Measurements from ENCODE around the gene RBPJ. TPM values are rescaled to one million over a fixed set of nuclear protein-coding genes. Genes with fewer than 3 reads are reported as not detected.

Gene RBPJ
- polyA plus RNA-seq, 4 donors = 13.0 to 50.6 (median 17.8) TPM

GRCh38 chr4:26412381-26413372 lies 91.9 kb downstream of the RBPJ start:
- H3K27ac ChIP-seq (ENCODE audit: low read depth in 1 of 3, low read length in 2 of 3) = no peak overlapping the region
- no peak for DNase-seq
- H3K4me1 ChIP-seq (ENCODE audit: control insufficient read depth in 3 of 3, insufficient read depth in 2 of 3, low read depth in 1 of 3, low read length in 2 of 3) = no peaks in the 10 kb centered on the region
- no peak overlapping the region for H3K4me3 ChIP-seq (ENCODE audit: low read depth in 1 of 3, low read length in 3 of 3)
- no peaks in the 10 kb centered on the region for H3K27me3 ChIP-seq (ENCODE audit: control insufficient read depth in 3 of 3, insufficient read depth in 3 of 3, low read length in 3 of 3)
- no peak for FAIRE-seq
- 65 to 88% (median 85%) methylated on average over 7 of the region's 7 CpGs for WGBS, 3 donors
- H3K9me3 ChIP-seq (ENCODE audit: control insufficient read depth in 2 of 2, insufficient read depth in 1 of 2, low read depth in 1 of 2, low read length in 1 of 2) = no peaks in the 10 kb centered on the region
- peaks cover 2 to 28% (median 3%) of the 10 kb centered on the region in 3 donors for H3K36me3 ChIP-seq (ENCODE audit: control insufficient read depth in 3 of 3, insufficient read depth in 2 of 3, low read depth in 1 of 3, low read length in 3 of 3)

GRCh38 chr4:26413582-26413981 lies 92.8 kb downstream of the RBPJ start:
- Histone ChIP-seq H3K9me3 (ENCODE audit: control insufficient read depth in 2 of 2, insufficient read depth in 1 of 2, low read depth in 1 of 2, low read length in 1 of 2) (no peaks in the 10 kb centered on the region), H3K4me3 (ENCODE audit: low read depth in 1 of 3, low read length in 3 of 3) (no peak overlapping the region), H3K27me3 (ENCODE audit: control insufficient read depth in 3 of 3, insufficient read depth in 3 of 3, low read length in 3 of 3) (no peaks in the 10 kb centered on the region), H3K27ac (ENCODE audit: low read depth in 1 of 3, low read length in 2 of 3) (no peak overlapping the region), H3K36me3 (ENCODE audit: control insufficient read depth in 3 of 3, insufficient read depth in 2 of 3, low read depth in 1 of 3, low read length in 3 of 3) (peaks cover 2 to 25% (median 2%) of the 10 kb centered on the region in 3 donors), H3K4me1 (ENCODE audit: control insufficient read depth in 3 of 3, insufficient read depth in 2 of 3, low read depth in 1 of 3, low read length in 2 of 3) (no peaks in the 10 kb centered on the region)
- 87 to 93% (median 87%) methylated on average over 3 of the region's 3 CpGs for WGBS, 3 donors
- DNase-seq (no peak), FAIRE-seq (no peak)

GRCh38 chr4:26418107-26418506 lies 97.3 kb downstream of the RBPJ start:
- H3K4me1 ChIP-seq (ENCODE audit: control insufficient read depth in 3 of 3, insufficient read depth in 2 of 3, low read depth in 1 of 3, low read length in 2 of 3) = no peaks in the 10 kb centered on the region
- no peaks in the 10 kb centered on the region for H3K9me3 ChIP-seq (ENCODE audit: control insufficient read depth in 2 of 2, insufficient read depth in 1 of 2, low read depth in 1 of 2, low read length in 1 of 2)
- DNase-seq (no peak), FAIRE-seq (no peak)
- WGBS, 3 donors = 87 to 96% (median 96%) methylated on average over 1 of the region's 1 CpG
- no peak overlapping the region for H3K27ac ChIP-seq (ENCODE audit: low read depth in 1 of 3, low read length in 2 of 3)
- H3K4me3 ChIP-seq (ENCODE audit: low read depth in 1 of 3, low read length in 3 of 3) = no peak overlapping the region
- no peaks in the 10 kb centered on the region for H3K27me3 ChIP-seq (ENCODE audit: control insufficient read depth in 3 of 3, insufficient read depth in 3 of 3, low read length in 3 of 3)
- peaks cover 2 to 19% (median 2%) of the 10 kb centered on the region in 3 donors for H3K36me3 ChIP-seq (ENCODE audit: control insufficient read depth in 3 of 3, insufficient read depth in 2 of 3, low read depth in 1 of 3, low read length in 3 of 3)

- Histone ChIP-seq H3K4me1 (ENCODE audit: control insufficient read depth in 3 of 3, insufficient read depth in 2 of 3, low read depth in 1 of 3, low read length in 2 of 3) (no peaks in the 10 kb centered on the region), H3K27me3 (ENCODE audit: control insufficient read depth in 3 of 3, insufficient read depth in 3 of 3, low read length in 3 of 3) (no peaks in the 10 kb centered on the region), H3K36me3 (ENCODE audit: control insufficient read depth in 3 of 3, insufficient read depth in 2 of 3, low read depth in 1 of 3, low read length in 3 of 3) (peaks cover 2 to 15% (median 2%) of the 10 kb centered on the region in 3 donors), H3K4me3 (ENCODE audit: low read depth in 1 of 3, low read length in 3 of 3) (no peak overlapping the region), H3K9me3 (ENCODE audit: control insufficient read depth in 2 of 2, insufficient read depth in 1 of 2, low read depth in 1 of 2, low read length in 1 of 2) (no peaks in the 10 kb centered on the region), H3K27ac (ENCODE audit: low read depth in 1 of 3, low read length in 2 of 3) (no peak overlapping the region)
- DNase-seq (no peak), FAIRE-seq (no peak)
- 92 to 96% (median 95%) methylated on average over 9 of the region's 9 CpGs for WGBS, 3 donors
These were observed 98.0 kb downstream of the RBPJ start for GRCh38 chr4:26418850-26419249.

GRCh38 chr4:26420438-26420837 lies 99.6 kb downstream of the RBPJ start:
- no peak overlapping the region for H3K4me3 ChIP-seq (ENCODE audit: low read depth in 1 of 3, low read length in 3 of 3)
- H3K27ac ChIP-seq (ENCODE audit: low read depth in 1 of 3, low read length in 2 of 3) = no peak overlapping the region
- H3K9me3 ChIP-seq (ENCODE audit: control insufficient read depth in 2 of 2, insufficient read depth in 1 of 2, low read depth in 1 of 2, low read length in 1 of 2) = no peaks in the 10 kb centered on the region
- no peaks in the 10 kb centered on the region for H3K4me1 ChIP-seq (ENCODE audit: control insufficient read depth in 3 of 3, insufficient read depth in 2 of 3, low read depth in 1 of 3, low read length in 2 of 3)
- WGBS, 3 donors = 89 to 100% (median 92%) methylated on average over 2 of the region's 2 CpGs
- H3K36me3 ChIP-seq (ENCODE audit: control insufficient read depth in 3 of 3, insufficient read depth in 2 of 3, low read depth in 1 of 3, low read length in 3 of 3) = peaks cover 2 to 16% (median 2%) of the 10 kb centered on the region in 3 donors
- DNase-seq (no peak), FAIRE-seq (no peak)
- H3K27me3 ChIP-seq (ENCODE audit: control insufficient read depth in 3 of 3, insufficient read depth in 3 of 3, low read length in 3 of 3) = no peaks in the 10 kb centered on the region

- H3K4me3 ChIP-seq (ENCODE audit: low read depth in 1 of 3, low read length in 3 of 3) = no peak overlapping the region
- no peaks in the 10 kb centered on the region for H3K9me3 ChIP-seq (ENCODE audit: control insufficient read depth in 2 of 2, insufficient read depth in 1 of 2, low read depth in 1 of 2, low read length in 1 of 2)
- no peak for FAIRE-seq
- H3K27ac ChIP-seq (ENCODE audit: low read depth in 1 of 3, low read length in 2 of 3) = no peak overlapping the region
- peaks cover 0 to 16% (median 2%) of the 10 kb centered on the region in 3 donors for H3K36me3 ChIP-seq (ENCODE audit: control insufficient read depth in 3 of 3, insufficient read depth in 2 of 3, low read depth in 1 of 3, low read length in 3 of 3)
- H3K4me1 ChIP-seq (ENCODE audit: control insufficient read depth in 3 of 3, insufficient read depth in 2 of 3, low read depth in 1 of 3, low read length in 2 of 3) = no peaks in the 10 kb centered on the region
- no peak for DNase-seq
- 65 to 90% (median 73%) methylated on average over 1 of the region's 1 CpG for WGBS, 3 donors
- H3K27me3 ChIP-seq (ENCODE audit: control insufficient read depth in 3 of 3, insufficient read depth in 3 of 3, low read length in 3 of 3) = no peaks in the 10 kb centered on the region
These were observed 100.1 kb downstream of the RBPJ start for GRCh38 chr4:26420913-26421312.

- H3K4me1 ChIP-seq (ENCODE audit: control insufficient read depth in 3 of 3, insufficient read depth in 2 of 3, low read depth in 1 of 3, low read length in 2 of 3) = no peaks in the 10 kb centered on the region
- H3K36me3 ChIP-seq (ENCODE audit: control insufficient read depth in 3 of 3, insufficient read depth in 2 of 3, low read depth in 1 of 3, low read length in 3 of 3) = peaks cover 0 to 12% (median 1%) of the 10 kb centered on the region in 3 donors
- DNase-seq (peak in 1 of 2 donors; percentile 17), FAIRE-seq (no peak)
- H3K9me3 ChIP-seq (ENCODE audit: control insufficient read depth in 2 of 2, insufficient read depth in 1 of 2, low read depth in 1 of 2, low read length in 1 of 2) = no peaks in the 10 kb centered on the region
- H3K27ac ChIP-seq (ENCODE audit: low read depth in 1 of 3, low read length in 2 of 3) = no peak overlapping the region
- H3K4me3 ChIP-seq (ENCODE audit: low read depth in 1 of 3, low read length in 3 of 3) = no peak overlapping the region
- 20 to 58% (median 39%) methylated on average over 2 of the region's 2 CpGs for WGBS, 3 donors
- no peaks in the 10 kb centered on the region for H3K27me3 ChIP-seq (ENCODE audit: control insufficient read depth in 3 of 3, insufficient read depth in 3 of 3, low read length in 3 of 3)
These were observed 103.3 kb downstream of the RBPJ start for GRCh38 chr4:26424153-26424552.

- no peak for DNase-seq
- Histone ChIP-seq H3K4me1 (ENCODE audit: control insufficient read depth in 3 of 3, insufficient read depth in 2 of 3, low read depth in 1 of 3, low read length in 2 of 3) (no peaks in the 10 kb centered on the region), H3K36me3 (ENCODE audit: control insufficient read depth in 3 of 3, insufficient read depth in 2 of 3, low read depth in 1 of 3, low read length in 3 of 3) (peaks cover 0 to 13% (median 3%) of the 10 kb centered on the region in 3 donors), H3K27ac (ENCODE audit: low read depth in 1 of 3, low read length in 2 of 3) (no peak overlapping the region), H3K9me3 (ENCODE audit: control insufficient read depth in 2 of 2, insufficient read depth in 1 of 2, low read depth in 1 of 2, low read length in 1 of 2) (no peaks in the 10 kb centered on the region), H3K4me3 (ENCODE audit: low read depth in 1 of 3, low read length in 3 of 3) (no peak overlapping the region), H3K27me3 (ENCODE audit: control insufficient read depth in 3 of 3, insufficient read depth in 3 of 3, low read length in 3 of 3) (no peaks in the 10 kb centered on the region)
- FAIRE-seq = peak; percentile 57
- 94 to 99% (median 98%) methylated on average over 3 of the region's 3 CpGs for WGBS, 3 donors
These were observed 104.0 kb downstream of the RBPJ start for GRCh38 chr4:26424838-26425237.
